Kasumi-1 (cell line): Measurements from ENCODE around the gene PCGF2.
A peak's percentile ranks its signal among the peaks of the same experiment; 100 is the strongest.
"Not testable (repeated sequence)": the region's sequence is repeated elsewhere in the genome, so short reads cannot be mapped to it uniquely, and the experiment has no call there.

Experiments
- DNase-seq, 2 experiments: peaks; one replicate each; lab custom pipeline; 2025; lab: John Stamatoyannopoulos, UW

Gene PCGF2

GRCh38 chr17:38748149-38748891, at the start of gene PCGF2:
Gene PCGF2, minus strand, starts transcription at chr17:38748336. Its CDS starts 7,934 bp downstream, at chr17:38740402.
- no peak for DNase-seq

- DNase-seq, result no peak
Observed at GRCh38 chr17:38797828-38798227, 49.7 kb upstream of the PCGF2 start.

GRCh38 chr17:38797158-38797490, 49.0 kb upstream of the PCGF2 start:
- DNase-seq, result no peak

GRCh38 chr17:38796451-38797157, 48.5 kb upstream of the PCGF2 start:
- no peak for DNase-seq

GRCh38 chr17:38794221-38794620, 46.1 kb upstream of the PCGF2 start:
- DNase-seq, result no peak

GRCh38 chr17:38791162-38791561, 43.0 kb upstream of the PCGF2 start:
- no peak for DNase-seq

GRCh38 chr17:38790148-38790707, 42.1 kb upstream of the PCGF2 start:
- not testable (repeated sequence) for DNase-seq

GRCh38 chr17:38789185-38789584, 41.0 kb upstream of the PCGF2 start:
- no peak for DNase-seq

- DNase-seq, result not testable (repeated sequence)
Observed at GRCh38 chr17:38787999-38788398, 39.9 kb upstream of the PCGF2 start.

GRCh38 chr17:38786372-38786771, 38.2 kb upstream of the PCGF2 start:
- DNase-seq, result no peak

- no peak for DNase-seq
Observed at GRCh38 chr17:38783227-38783626, 35.1 kb upstream of the PCGF2 start.

- no peak for DNase-seq
Observed at GRCh38 chr17:38779965-38780752, 32.0 kb upstream of the PCGF2 start.

- no peak for DNase-seq
Observed at GRCh38 chr17:38777641-38778250, 29.6 kb upstream of the PCGF2 start.

GRCh38 chr17:38773258-38773657, 25.1 kb upstream of the PCGF2 start:
- no peak for DNase-seq

- no peak for DNase-seq
Observed at GRCh38 chr17:38768417-38768816, 20.3 kb upstream of the PCGF2 start.

- DNase-seq, result no peak
Observed at GRCh38 chr17:38766341-38766740, 18.2 kb upstream of the PCGF2 start.

GRCh38 chr17:38762231-38762630, 14.1 kb upstream of the PCGF2 start:
- no peak for DNase-seq

- peak; percentile 26 to 41 for DNase-seq
Observed at GRCh38 chr17:38761612-38762011, 13.5 kb upstream of the PCGF2 start.

- no peak for DNase-seq
Observed at GRCh38 chr17:38753071-38753506, 5.0 kb upstream of the PCGF2 start.

- DNase-seq, result peak; percentile 100
Observed at GRCh38 chr17:38752308-38753070, 4.4 kb upstream of the PCGF2 start, which contains the start of gene PSMB3. Gene PSMB3, plus strand, starts transcription at chr17:38752741. Its CDS starts 86 bp downstream, at chr17:38752827.

- peak; percentile 60 to 68 for DNase-seq
Observed at GRCh38 chr17:38751808-38752307, 3.7 kb upstream of the PCGF2 start.
